Calu3 (cell line): ENCODE data around the gene FOXE3. TPM values are rescaled to one million over a fixed set of nuclear protein-coding genes. Genes with fewer than 3 reads are reported as not detected.

Source experiments
- BruUV-seq: library from RNA; stranded (reverse); fragments of 400-500 nt; replicated peaks from 2 replicates; lab custom pipeline; 2021; lab: Mats Ljungman, UMichigan
- CTCF ChIA-PET: fragments of 300-600 bp; sonication (Branson Sonifier 250); formaldehyde crosslinking; loops from one replicate; lab custom pipeline; 2022; ENCODE audit warnings: antibody characterized with exemption; lab: Charles Lee
- DNase-seq: peaks from one replicate; pipeline ENCODE4 v3.0.0; 2022
- H3K27ac Mint-ChIP-seq: one replicate; pipeline ENCODE4 v1.8.0; 2022; ENCODE audit warnings: mixed read lengths; ENCODE audit not compliant: unreplicated experiment
- H3K27me3 Mint-ChIP-seq: one replicate; pipeline ENCODE4 v1.8.0; 2022; ENCODE audit warnings: mixed read lengths; ENCODE audit not compliant: unreplicated experiment
- H3K36me3 Mint-ChIP-seq: one replicate; pipeline ENCODE4 v1.8.0; 2022; ENCODE audit warnings: mild to moderate bottlenecking, moderate library complexity, mixed read lengths; ENCODE audit not compliant: insufficient read depth, unreplicated experiment
- H3K4me1 Mint-ChIP-seq: one replicate; pipeline ENCODE4 v1.8.0; 2022; ENCODE audit warnings: mild to moderate bottlenecking, low read depth, mixed read lengths; ENCODE audit not compliant: unreplicated experiment
- H3K4me3 Mint-ChIP-seq: one replicate; pipeline ENCODE4 v1.8.0; 2022; ENCODE audit warnings: mild to moderate bottlenecking, low read depth, moderate library complexity, mixed read lengths; ENCODE audit not compliant: unreplicated experiment
- H3K9me3 Mint-ChIP-seq: one replicate; pipeline ENCODE4 v1.8.0; 2022; ENCODE audit warnings: low read depth, mixed read lengths; ENCODE audit not compliant: unreplicated experiment
- CTCF ChIP-seq: fragments of 200-600 bp; IDR thresholded peaks from one replicate; pipeline ENCODE4 v1.8.0; 2022; ENCODE audit warnings: antibody characterized with exemption; ENCODE audit not compliant: unreplicated experiment
- intact Hi-C: fragments of 100-400 bp; cut with micrococcal nuclease; formaldehyde crosslinking; loops from one replicate; pipeline ENCODE4 v1.10.0; 2022; ENCODE audit not compliant: unreplicated experiment
- total RNA-seq: library from RNA; stranded (reverse); gene quantifications from 2 replicates; pipeline ENCODE4 v1.2.3, GENCODE V29; 2022

The FOXE3 gene
- total RNA-seq, 1 experiment from 2014 or later = not detected

- DNase-seq = no peak
- no TSS peak for BruUV-seq
- H3K4me3 Mint-ChIP-seq = no peak overlapping the region
- no peaks in the 10 kb centered on the region for H3K27me3 Mint-ChIP-seq
- no peak overlapping the region for H3K27ac Mint-ChIP-seq
- peaks cover 24% of the 10 kb centered on the region for H3K4me1 Mint-ChIP-seq
- peaks cover 16% of the 10 kb centered on the region for H3K36me3 Mint-ChIP-seq
- CTCF ChIA-PET = interaction anchor here (4.9 kb wide), 1 partner anchor 292 kb away, joined by 85 read pairs; no protein-coding TSS in a partner anchor
- intact Hi-C loops = no loop called here
- no peaks in the 10 kb centered on the region for H3K9me3 Mint-ChIP-seq
- TF ChIP-seq CTCF = no peak
Measured at GRCh38 chr1:47434051-47434842, 18.2 kb downstream of the FOXE3 start.

- peak overlapping the region; percentile 87 for H3K4me3 Mint-ChIP-seq
- H3K27me3 Mint-ChIP-seq = no peaks in the 10 kb centered on the region
- peaks cover 23% of the 10 kb centered on the region for H3K4me1 Mint-ChIP-seq
- BruUV-seq = no TSS peak
- H3K27ac Mint-ChIP-seq = no peak overlapping the region
- no peak for TF ChIP-seq CTCF
- H3K9me3 Mint-ChIP-seq = no peaks in the 10 kb centered on the region
- intact Hi-C loops = loop anchor here (2.0 to 5.0 kb wide), 3 partner anchors 92 to 291 kb away; no protein-coding TSS in a partner anchor
- H3K36me3 Mint-ChIP-seq = peaks cover 16% of the 10 kb centered on the region
- no peak for DNase-seq
- CTCF ChIA-PET = interaction anchor here (0.5 to 4.9 kb wide), 13 partner anchors 10 to 1188 kb away, joined by 3 to 85 read pairs (median 5); partner anchors contain the start of gene RAD54L
Measured at GRCh38 chr1:47435506-47436303, 19.6 kb downstream of the FOXE3 start.

GRCh38 chr1:47436304-47436978 is 20.4 kb downstream of the FOXE3 start:
- intact Hi-C loops = loop anchor here (2.0 to 5.0 kb wide), 3 partner anchors 91 to 290 kb away; no protein-coding TSS in a partner anchor
- H3K27me3 Mint-ChIP-seq = no peaks in the 10 kb centered on the region
- CTCF ChIA-PET = interaction anchor here (0.5 to 4.9 kb wide), 12 partner anchors 11 to 1189 kb away, joined by 3 to 85 read pairs (median 4); partner anchors contain the start of gene RAD54L
- no peaks in the 10 kb centered on the region for H3K9me3 Mint-ChIP-seq
- H3K4me3 Mint-ChIP-seq = peak overlapping the region; percentile 87
- peak overlapping the region; percentile 48 for H3K27ac Mint-ChIP-seq
- DNase-seq = peak; percentile 85
- peaks cover 16% of the 10 kb centered on the region for H3K4me1 Mint-ChIP-seq
- peaks cover 16% of the 10 kb centered on the region for H3K36me3 Mint-ChIP-seq
- BruUV-seq = no TSS peak
- peak; percentile 81 for TF ChIP-seq CTCF

- peak; percentile 27 for DNase-seq
- no peak for TF ChIP-seq CTCF
- Mint-ChIP-seq H3K27ac (peak overlapping the region; percentile 48), H3K27me3 (no peaks in the 10 kb centered on the region), H3K4me3 (peak overlapping the region; percentile 87), H3K9me3 (no peaks in the 10 kb centered on the region), H3K36me3 (peaks cover 16% of the 10 kb centered on the region), H3K4me1 (peaks cover 15% of the 10 kb centered on the region)
- CTCF ChIA-PET = interaction anchor here (0.6 to 4.9 kb wide), 31 partner anchors 12 to 619 kb away, joined by 3 to 85 read pairs (median 4); no protein-coding TSS in a partner anchor
- intact Hi-C loops = loop anchor here (2.0 to 5.0 kb wide), 3 partner anchors 90 to 290 kb away; no protein-coding TSS in a partner anchor
- no TSS peak for BruUV-seq
Measured at GRCh38 chr1:47436979-47437446, 20.9 kb downstream of the FOXE3 start.
